Measurements from ENCODE around the gene FBXL17.

Gene FBXL17

GRCh38 chr5:108249095-108249784, 132.7 kb downstream of the FBXL17 start:
- no peak overlapping the region for H3K4me3 ChIP-seq (ENCODE audit: low read length)
- no peaks in the 10 kb centered on the region for H3K9me3 ChIP-seq (ENCODE audit: low read length)
- H3K36me3 ChIP-seq (ENCODE audit: insufficient read depth, low read length), result no peaks in the 10 kb centered on the region
- H2AFZ ChIP-seq (ENCODE audit: low read depth, low read length), result no peak overlapping the region
- no peaks in the 10 kb centered on the region for H3K27me3 ChIP-seq (ENCODE audit: insufficient read depth, low read length)
- H3K4me1 ChIP-seq (ENCODE audit: insufficient read depth, low read length), result no peaks in the 10 kb centered on the region

DNA sequence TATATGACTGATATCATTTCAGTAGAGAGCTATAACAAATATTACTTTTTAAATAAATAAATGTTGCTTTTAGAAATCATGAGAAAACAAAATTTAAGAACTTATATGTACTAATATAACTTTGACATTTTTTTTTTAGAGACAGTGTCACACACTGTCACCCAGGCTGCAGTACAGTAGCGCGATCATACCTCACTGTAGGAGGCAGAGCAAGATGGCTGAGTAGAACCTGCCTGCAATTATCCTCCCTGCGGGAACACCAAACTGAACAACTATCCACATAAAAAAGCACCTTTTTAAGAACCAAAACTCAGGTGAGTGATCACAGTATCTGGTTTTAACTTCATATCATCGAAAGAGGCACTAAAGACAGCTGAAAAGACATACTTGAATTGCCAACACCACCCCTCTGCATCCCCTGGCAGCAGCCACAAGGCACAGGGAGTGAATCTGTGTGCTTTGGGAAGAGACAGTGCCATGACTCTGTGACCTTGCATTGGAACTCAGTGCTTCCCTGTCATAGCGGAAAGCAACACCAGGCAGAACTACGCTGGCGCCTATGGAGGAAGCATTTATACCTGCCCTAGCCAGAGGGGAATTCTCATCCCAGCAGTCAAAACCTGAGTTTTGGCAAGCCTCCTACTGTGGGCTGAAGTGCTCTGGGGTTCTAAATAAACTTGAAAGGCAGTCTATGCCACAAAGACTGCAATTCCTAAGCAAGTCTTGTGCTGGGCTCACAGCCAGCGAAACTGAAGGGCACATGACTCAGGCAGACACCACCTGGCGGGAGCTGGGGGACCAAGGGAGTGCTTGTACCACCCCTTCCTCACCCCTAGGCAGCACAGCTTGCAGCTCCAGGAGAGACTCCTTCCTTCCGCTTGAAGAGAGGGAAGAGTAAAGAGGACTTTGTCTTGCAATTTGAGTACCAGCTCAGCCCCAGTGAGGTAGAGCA, 142.7 kb downstream of the FBXL17 start:
- H2AFZ ChIP-seq (ENCODE audit: low read depth, low read length), result no peak overlapping the region
- no peaks in the 10 kb centered on the region for H3K27me3 ChIP-seq (ENCODE audit: insufficient read depth, low read length)
- H3K36me3 ChIP-seq (ENCODE audit: insufficient read depth, low read length), result no peaks in the 10 kb centered on the region
- no peak overlapping the region for H3K4me3 ChIP-seq (ENCODE audit: low read length)
- H3K4me1 ChIP-seq (ENCODE audit: insufficient read depth, low read length), result no peaks in the 10 kb centered on the region
- peaks cover 2% of the 10 kb centered on the region for H3K9me3 ChIP-seq (ENCODE audit: low read length)

GRCh38 chr5:108238461-108238860, 143.4 kb downstream of the FBXL17 start:
- Histone ChIP-seq H3K4me3 (ENCODE audit: low read length) (no peak overlapping the region), H3K36me3 (ENCODE audit: insufficient read depth, low read length) (no peaks in the 10 kb centered on the region), H3K4me1 (ENCODE audit: insufficient read depth, low read length) (peaks cover 6% of the 10 kb centered on the region), H3K9me3 (ENCODE audit: low read length) (peaks cover 2% of the 10 kb centered on the region), H2AFZ (ENCODE audit: low read depth, low read length) (no peak overlapping the region), H3K27me3 (ENCODE audit: insufficient read depth, low read length) (no peaks in the 10 kb centered on the region)

DNA sequence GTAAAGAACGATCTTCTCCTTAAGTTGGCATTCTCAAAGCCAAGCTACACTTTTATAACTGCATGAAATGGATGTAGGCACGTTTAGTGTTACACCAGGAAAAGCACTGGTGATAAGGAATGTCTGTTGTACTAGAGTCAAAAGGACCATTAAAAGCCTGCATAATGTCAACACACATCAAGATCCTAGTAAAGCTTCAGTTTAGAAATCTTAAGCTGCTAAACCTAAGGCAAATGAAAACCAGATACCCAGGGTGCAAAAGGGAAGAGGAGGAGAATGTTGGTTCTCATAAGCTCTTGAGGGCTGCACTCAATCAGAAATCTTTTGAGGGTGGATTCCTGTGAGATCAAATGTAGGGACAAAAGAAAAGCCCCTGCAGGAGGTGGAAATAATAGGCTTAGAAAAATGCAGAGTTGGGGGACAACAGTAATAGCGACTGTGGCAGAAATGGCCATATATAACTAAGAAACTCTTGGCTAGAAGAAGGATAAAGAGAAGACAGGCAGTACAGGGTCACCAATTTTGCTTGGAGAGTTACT, 148.2 kb downstream of the FBXL17 start:
- Histone ChIP-seq H3K36me3 (ENCODE audit: insufficient read depth, low read length) (no peaks in the 10 kb centered on the region), H2AFZ (ENCODE audit: low read depth, low read length) (no peak overlapping the region), H3K9me3 (ENCODE audit: low read length) (no peaks in the 10 kb centered on the region), H3K4me1 (ENCODE audit: insufficient read depth, low read length) (peaks cover 7% of the 10 kb centered on the region), H3K27me3 (ENCODE audit: insufficient read depth, low read length) (no peaks in the 10 kb centered on the region), H3K4me3 (ENCODE audit: low read length) (no peak overlapping the region)

DNA sequence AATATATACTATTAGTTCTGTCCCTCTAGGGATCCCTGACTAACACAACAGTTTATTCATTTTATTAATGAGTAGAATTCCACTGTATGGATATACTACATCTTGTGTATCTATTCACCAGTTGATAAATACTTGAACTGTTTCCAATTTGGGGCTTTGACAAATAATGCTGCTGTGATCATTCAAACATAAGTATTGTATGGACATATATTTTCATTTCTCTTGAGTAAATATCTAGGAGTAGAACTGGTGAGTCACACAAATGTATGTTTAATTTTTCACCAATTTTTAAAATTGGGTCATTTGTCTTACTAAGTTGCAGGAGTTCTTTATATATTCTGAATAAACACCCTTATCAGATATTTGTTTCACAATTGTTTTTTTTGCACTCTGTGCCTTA, 149.1 kb downstream of the FBXL17 start:
- Histone ChIP-seq H3K36me3 (ENCODE audit: insufficient read depth, low read length) (no peaks in the 10 kb centered on the region), H3K4me1 (ENCODE audit: insufficient read depth, low read length) (peaks cover 7% of the 10 kb centered on the region), H3K9me3 (ENCODE audit: low read length) (no peaks in the 10 kb centered on the region), H3K27me3 (ENCODE audit: insufficient read depth, low read length) (no peaks in the 10 kb centered on the region), H2AFZ (ENCODE audit: low read depth, low read length) (no peak overlapping the region), H3K4me3 (ENCODE audit: low read length) (no peak overlapping the region)

GRCh38 chr5:108222011-108222410, 159.9 kb downstream of the FBXL17 start:
- no peak overlapping the region for H3K4me3 ChIP-seq (ENCODE audit: low read length)
- H2AFZ ChIP-seq (ENCODE audit: low read depth, low read length), result no peak overlapping the region
- no peaks in the 10 kb centered on the region for H3K27me3 ChIP-seq (ENCODE audit: insufficient read depth, low read length)
- no peaks in the 10 kb centered on the region for H3K4me1 ChIP-seq (ENCODE audit: insufficient read depth, low read length)
- H3K36me3 ChIP-seq (ENCODE audit: insufficient read depth, low read length), result no peaks in the 10 kb centered on the region
- H3K9me3 ChIP-seq (ENCODE audit: low read length), result peaks cover 4% of the 10 kb centered on the region

- Histone ChIP-seq H3K27me3 (ENCODE audit: insufficient read depth, low read length) (no peaks in the 10 kb centered on the region), H3K4me1 (ENCODE audit: insufficient read depth, low read length) (no peaks in the 10 kb centered on the region), H3K9me3 (ENCODE audit: low read length) (peaks cover 3% of the 10 kb centered on the region), H3K4me3 (ENCODE audit: low read length) (no peak overlapping the region), H2AFZ (ENCODE audit: low read depth, low read length) (no peak overlapping the region), H3K36me3 (ENCODE audit: insufficient read depth, low read length) (no peaks in the 10 kb centered on the region)
Observed at GRCh38 chr5:108220834-108221233, 161.1 kb downstream of the FBXL17 start.

DNA sequence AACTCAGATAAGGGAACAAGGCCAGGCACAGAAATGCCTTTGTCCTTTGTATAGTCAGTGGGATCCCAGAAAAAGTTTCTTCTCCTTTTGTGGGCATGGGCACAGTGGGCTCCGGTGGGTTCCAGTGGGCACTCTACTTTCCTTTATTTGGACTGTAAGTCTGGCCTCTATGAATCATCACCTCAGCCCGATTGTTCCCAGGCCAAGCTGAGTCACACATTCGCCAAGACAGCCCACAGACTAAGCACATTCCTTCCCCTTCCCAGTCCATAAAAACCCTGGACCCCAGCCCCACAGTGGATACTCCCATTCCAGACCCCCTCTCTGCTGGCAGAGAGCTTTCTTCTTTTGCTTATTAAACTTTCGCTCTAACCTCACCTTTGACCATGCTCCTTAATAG, 165.0 kb downstream of the FBXL17 start:
- H3K27me3 ChIP-seq (ENCODE audit: insufficient read depth, low read length), result no peaks in the 10 kb centered on the region
- no peaks in the 10 kb centered on the region for H3K4me1 ChIP-seq (ENCODE audit: insufficient read depth, low read length)
- H3K9me3 ChIP-seq (ENCODE audit: low read length), result peaks cover 4% of the 10 kb centered on the region
- no peaks in the 10 kb centered on the region for H3K36me3 ChIP-seq (ENCODE audit: insufficient read depth, low read length)
- H2AFZ ChIP-seq (ENCODE audit: low read depth, low read length), result no peak overlapping the region
- H3K4me3 ChIP-seq (ENCODE audit: low read length), result no peak overlapping the region

DNA sequence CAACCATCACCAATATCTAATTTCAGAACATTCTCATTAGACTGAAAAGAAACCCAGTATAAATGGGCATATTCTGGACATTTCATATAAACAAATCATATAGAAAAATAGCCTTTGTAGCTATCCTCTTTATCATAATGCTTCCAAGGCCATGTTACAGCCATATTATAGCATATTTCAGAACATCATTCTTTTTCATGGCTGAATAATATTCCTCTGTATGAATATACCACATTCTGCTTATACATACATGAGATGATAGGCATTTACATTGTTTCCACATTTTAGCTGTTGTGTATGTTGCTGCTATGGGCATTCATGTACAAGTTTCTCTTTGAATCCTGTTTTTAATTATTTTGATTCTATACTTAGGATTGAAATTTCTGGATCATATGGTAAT, 167.0 kb downstream of the FBXL17 start:
- Histone ChIP-seq H3K4me3 (ENCODE audit: low read length) (no peak overlapping the region), H3K36me3 (ENCODE audit: insufficient read depth, low read length) (no peaks in the 10 kb centered on the region), H3K9me3 (ENCODE audit: low read length) (peaks cover 2% of the 10 kb centered on the region), H3K4me1 (ENCODE audit: insufficient read depth, low read length) (no peaks in the 10 kb centered on the region), H3K27me3 (ENCODE audit: insufficient read depth, low read length) (no peaks in the 10 kb centered on the region), H2AFZ (ENCODE audit: low read depth, low read length) (no peak overlapping the region)

DNA sequence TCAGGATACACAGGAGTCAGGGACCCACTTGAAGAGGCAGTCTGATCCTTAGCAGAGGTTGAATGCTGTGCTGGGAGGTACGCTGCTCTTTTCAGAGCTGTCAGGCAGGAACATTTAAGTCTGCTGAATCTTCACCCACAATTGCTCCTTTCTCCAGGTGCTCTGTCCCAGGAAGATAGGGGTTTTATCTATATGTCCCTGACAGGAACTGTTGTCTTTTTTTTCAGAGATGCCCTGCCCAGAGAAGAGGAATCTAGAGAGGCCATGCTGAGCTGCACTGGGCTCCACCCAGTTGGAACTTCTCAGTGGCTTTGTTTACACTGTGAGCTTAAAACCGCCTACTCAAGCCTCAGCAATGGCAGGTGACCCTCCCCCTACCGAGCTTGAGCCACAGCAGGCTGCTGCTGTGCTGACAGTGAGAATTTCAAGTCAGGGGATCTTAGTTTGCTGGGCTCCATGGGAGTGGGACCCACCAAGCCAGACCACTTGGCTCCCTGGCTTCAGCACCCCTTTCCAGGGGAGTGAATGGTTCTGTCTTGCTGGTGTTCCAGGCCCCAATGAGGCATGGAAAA, 169.0 kb downstream of the FBXL17 start:
- Histone ChIP-seq H3K4me3 (ENCODE audit: low read length) (no peak overlapping the region), H2AFZ (ENCODE audit: low read depth, low read length) (no peak overlapping the region)

GRCh38 chr5:108206707-108207106, 175.2 kb downstream of the FBXL17 start:
- H3K4me3 ChIP-seq (ENCODE audit: low read length), result no peak overlapping the region
- H3K4me1 ChIP-seq (ENCODE audit: insufficient read depth, low read length), result peaks cover 6% of the 10 kb centered on the region
- H3K9me3 ChIP-seq (ENCODE audit: low read length), result no peaks in the 10 kb centered on the region
- no peaks in the 10 kb centered on the region for H3K27me3 ChIP-seq (ENCODE audit: insufficient read depth, low read length)
- no peaks in the 10 kb centered on the region for H3K36me3 ChIP-seq (ENCODE audit: insufficient read depth, low read length)
- H2AFZ ChIP-seq (ENCODE audit: low read depth, low read length), result no peak overlapping the region

More for the DNA sequence above, 169.0 kb downstream of the FBXL17 start:
- H3K27me3 ChIP-seq (ENCODE audit: insufficient read depth, low read length), result no peaks in the 10 kb centered on the region
- no peaks in the 10 kb centered on the region for H3K4me1 ChIP-seq (ENCODE audit: insufficient read depth, low read length)
- no peaks in the 10 kb centered on the region for H3K36me3 ChIP-seq (ENCODE audit: insufficient read depth, low read length)
- H3K9me3 ChIP-seq (ENCODE audit: low read length), result peaks cover 2% of the 10 kb centered on the region

GRCh38 chr5:108201721-108202120, 180.2 kb downstream of the FBXL17 start:
- Histone ChIP-seq H3K4me3 (ENCODE audit: low read length) (no peak overlapping the region), H3K36me3 (ENCODE audit: insufficient read depth, low read length) (no peaks in the 10 kb centered on the region), H2AFZ (ENCODE audit: low read depth, low read length) (no peak overlapping the region), H3K27me3 (ENCODE audit: insufficient read depth, low read length) (no peaks in the 10 kb centered on the region), H3K4me1 (ENCODE audit: insufficient read depth, low read length) (peaks cover 6% of the 10 kb centered on the region), H3K9me3 (ENCODE audit: low read length) (no peaks in the 10 kb centered on the region)

GRCh38 chr5:108196276-108196675, 185.6 kb downstream of the FBXL17 start:
- Histone ChIP-seq H3K4me3 (ENCODE audit: low read length) (no peak overlapping the region), H3K27me3 (ENCODE audit: insufficient read depth, low read length) (no peaks in the 10 kb centered on the region), H3K9me3 (ENCODE audit: low read length) (no peaks in the 10 kb centered on the region), H3K36me3 (ENCODE audit: insufficient read depth, low read length) (no peaks in the 10 kb centered on the region), H3K4me1 (ENCODE audit: insufficient read depth, low read length) (no peaks in the 10 kb centered on the region), H2AFZ (ENCODE audit: low read depth, low read length) (no peak overlapping the region)
